Measurements from ENCODE around the gene SLC2A9. TPM values are rescaled to one million over a fixed set of nuclear protein-coding genes. Genes with fewer than 3 reads are reported as not detected.

SLC2A9 gene
- total RNA-seq = 10 to 100 TPM; 10.3 to 12.4 TPM
- long read RNA-seq, partial matches to known transcripts = 4 of 10 reads
- long read RNA-seq, other reads (novel, unspliced or antisense) = 6 of 10 reads

- ATAC-seq = no peak
- intact Hi-C loops (cut with DNase I) = no loop called here
- peak; percentile 53 for DNase-seq
Observed at GRCh38 chr4:10020871-10021652, at the start of gene SLC2A9. Gene SLC2A9, minus strand, starts transcription at chr4:10021497. Its CDS starts 68 bp downstream, at chr4:10021429.

- DNase-seq = no peak
- ATAC-seq = no peak
- intact Hi-C loops (cut with DNase I) = no loop called here
Observed at GRCh38 chr4:10069075-10069642, 47.9 kb upstream of the SLC2A9 start.

GRCh38 chr4:10066670-10067651, 45.7 kb upstream of the SLC2A9 start:
- intact Hi-C loops (cut with DNase I) = no loop called here
- ATAC-seq = no peak
- DNase-seq = no peak

GRCh38 chr4:10066206-10066605, 44.9 kb upstream of the SLC2A9 start:
- intact Hi-C loops (cut with DNase I) = no loop called here
- DNase-seq = no peak
- no peak for ATAC-seq

GRCh38 chr4:10063544-10064300, 42.4 kb upstream of the SLC2A9 start:
- intact Hi-C loops (cut with DNase I) = loop anchor here in 1 of 2 donors (1.0 to 5.0 kb wide), 2 partner anchors 46 to 300 kb away; no protein-coding TSS in a partner anchor
- ATAC-seq (peak; percentile 95 to 99), DNase-seq (peak; percentile 80)

GRCh38 chr4:10061650-10062415, 40.5 kb upstream of the SLC2A9 start:
- ATAC-seq = no peak
- DNase-seq = no peak
- intact Hi-C loops (cut with DNase I) = loop anchor here in 1 of 2 donors (5.0 kb wide), 1 partner anchor 45 kb away; no protein-coding TSS in a partner anchor

GRCh38 chr4:10058371-10058770, 37.1 kb upstream of the SLC2A9 start:
- ATAC-seq = no peak
- no peak for DNase-seq
- intact Hi-C loops (cut with DNase I) = no loop called here

GRCh38 chr4:10057023-10057395, 35.7 kb upstream of the SLC2A9 start:
- ATAC-seq (no peak), DNase-seq (no peak)
- intact Hi-C loops (cut with DNase I) = no loop called here

GRCh38 chr4:10056334-10057022, 35.2 kb upstream of the SLC2A9 start:
- DNase-seq = no peak
- intact Hi-C loops (cut with DNase I) = no loop called here
- no peak for ATAC-seq

GRCh38 chr4:10055871-10056270, 34.6 kb upstream of the SLC2A9 start:
- intact Hi-C loops (cut with DNase I) = no loop called here
- DNase-seq (no peak), ATAC-seq (no peak)

GRCh38 chr4:10054571-10055041, 33.3 kb upstream of the SLC2A9 start:
- intact Hi-C loops (cut with DNase I) = no loop called here
- ATAC-seq = peak; percentile 34 to 44
- no peak for DNase-seq

GRCh38 chr4:10053635-10054453, 32.5 kb upstream of the SLC2A9 start:
- DNase-seq (no peak), ATAC-seq (no peak)
- intact Hi-C loops (cut with DNase I) = no loop called here

GRCh38 chr4:10051517-10052135, 30.3 kb upstream of the SLC2A9 start:
- intact Hi-C loops (cut with DNase I) = no loop called here
- no peak for ATAC-seq
- DNase-seq = no peak

- intact Hi-C loops (cut with DNase I) = no loop called here
- no peak for ATAC-seq
- DNase-seq = no peak
Observed at GRCh38 chr4:10050721-10051120, 29.4 kb upstream of the SLC2A9 start.

GRCh38 chr4:10050261-10050661, 29.0 kb upstream of the SLC2A9 start:
- DNase-seq (no peak), ATAC-seq (no peak)
- intact Hi-C loops (cut with DNase I) = no loop called here

Data from left cardiac atrium (tissue), 4 donors.